ENCODE measurements around the gene IPO4.
A peak's percentile ranks its signal among the peaks of the same experiment; 100 is the strongest.

Gene IPO4

DNA sequence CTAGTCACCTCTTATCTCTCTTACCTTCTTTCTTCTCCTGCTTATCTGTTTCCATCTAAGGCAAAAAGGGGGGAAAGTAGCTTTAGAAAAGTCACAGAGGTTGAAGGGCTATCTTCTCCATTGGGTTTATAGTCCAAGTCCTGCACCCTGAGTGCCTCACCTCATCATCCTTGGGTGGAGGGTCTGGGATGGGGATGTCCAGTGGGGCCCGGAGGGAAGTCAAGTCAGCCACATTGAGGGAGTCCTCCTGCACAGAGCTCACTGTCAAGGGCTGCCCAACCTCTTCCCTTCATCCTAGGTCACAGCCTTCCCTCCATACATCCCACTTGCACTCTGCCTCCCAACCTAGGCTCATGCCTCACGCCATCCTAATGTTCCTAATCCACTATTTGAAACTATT lies 43.4 kb downstream of the IPO4 start:
- DNase-seq = no peak
- Mint-ChIP-seq H3K9me3 (no peaks in the 10 kb centered on the region), H3K27ac (peak overlapping the region; percentile 99), H3K36me3 (ENCODE audit: low read depth) (peaks cover 59% of the 10 kb centered on the region), H3K4me1 (peaks cover 68% of the 10 kb centered on the region), H3K27me3 (peaks cover 2% of the 10 kb centered on the region), H3K4me3 (peak overlapping the region; percentile 95)
- ATAC-seq = no peak

DNA sequence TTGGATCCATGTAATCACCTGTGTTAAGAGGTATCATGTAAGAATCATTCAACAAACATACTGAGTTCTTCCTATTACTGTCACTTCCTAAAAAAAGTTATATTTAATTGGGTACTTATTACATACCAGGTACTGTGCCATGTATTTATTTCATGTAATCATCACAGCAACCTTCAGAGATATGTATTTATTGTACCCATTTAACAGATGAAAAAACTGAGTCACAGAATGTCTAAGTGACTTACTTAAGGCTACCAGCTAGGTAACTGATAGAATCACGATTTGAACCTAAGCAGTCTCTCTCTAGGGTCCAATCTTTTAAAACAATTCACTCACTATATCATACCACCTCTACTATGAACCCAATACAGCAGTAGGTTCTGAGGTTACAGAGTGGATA lies 44.2 kb downstream of the IPO4 start:
- H3K4me3 Mint-ChIP-seq = peak overlapping the region; percentile 95
- H3K4me1 Mint-ChIP-seq = peaks cover 69% of the 10 kb centered on the region
- DNase-seq (no peak), ATAC-seq (no peak)
- peaks cover 2% of the 10 kb centered on the region for H3K27me3 Mint-ChIP-seq
- no peaks in the 10 kb centered on the region for H3K9me3 Mint-ChIP-seq
- H3K27ac Mint-ChIP-seq = peak overlapping the region; percentile 99
- peaks cover 60% of the 10 kb centered on the region for H3K36me3 Mint-ChIP-seq (ENCODE audit: low read depth)

DNA sequence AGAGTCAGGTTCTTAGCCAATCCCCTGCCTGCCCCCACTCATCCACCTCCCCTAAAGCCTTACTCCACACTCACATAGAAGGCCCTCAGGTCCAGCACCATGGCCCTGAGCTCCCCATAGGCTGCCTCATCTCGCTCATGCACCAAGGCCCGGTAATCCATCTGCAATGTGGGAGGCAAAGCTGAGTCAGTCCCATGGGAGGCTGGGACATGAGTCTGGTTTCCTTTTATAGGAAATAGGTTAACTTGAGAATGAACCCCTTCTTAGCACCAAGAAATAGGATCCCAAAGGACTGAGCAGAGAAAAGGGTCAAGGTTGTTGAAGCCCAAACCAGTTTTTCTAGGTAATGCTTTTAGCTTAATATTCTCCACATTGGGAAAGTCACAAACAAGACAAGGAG lies 45.1 kb downstream of the IPO4 start:
- peaks cover 2% of the 10 kb centered on the region for H3K27me3 Mint-ChIP-seq
- peak overlapping the region; percentile 10 for H3K4me3 Mint-ChIP-seq
- H3K9me3 Mint-ChIP-seq = no peaks in the 10 kb centered on the region
- peaks cover 69% of the 10 kb centered on the region for H3K4me1 Mint-ChIP-seq
- DNase-seq = no peak
- ATAC-seq = no peak
- peaks cover 62% of the 10 kb centered on the region for H3K36me3 Mint-ChIP-seq (ENCODE audit: low read depth)
- H3K27ac Mint-ChIP-seq = peak overlapping the region; percentile 99

DNA sequence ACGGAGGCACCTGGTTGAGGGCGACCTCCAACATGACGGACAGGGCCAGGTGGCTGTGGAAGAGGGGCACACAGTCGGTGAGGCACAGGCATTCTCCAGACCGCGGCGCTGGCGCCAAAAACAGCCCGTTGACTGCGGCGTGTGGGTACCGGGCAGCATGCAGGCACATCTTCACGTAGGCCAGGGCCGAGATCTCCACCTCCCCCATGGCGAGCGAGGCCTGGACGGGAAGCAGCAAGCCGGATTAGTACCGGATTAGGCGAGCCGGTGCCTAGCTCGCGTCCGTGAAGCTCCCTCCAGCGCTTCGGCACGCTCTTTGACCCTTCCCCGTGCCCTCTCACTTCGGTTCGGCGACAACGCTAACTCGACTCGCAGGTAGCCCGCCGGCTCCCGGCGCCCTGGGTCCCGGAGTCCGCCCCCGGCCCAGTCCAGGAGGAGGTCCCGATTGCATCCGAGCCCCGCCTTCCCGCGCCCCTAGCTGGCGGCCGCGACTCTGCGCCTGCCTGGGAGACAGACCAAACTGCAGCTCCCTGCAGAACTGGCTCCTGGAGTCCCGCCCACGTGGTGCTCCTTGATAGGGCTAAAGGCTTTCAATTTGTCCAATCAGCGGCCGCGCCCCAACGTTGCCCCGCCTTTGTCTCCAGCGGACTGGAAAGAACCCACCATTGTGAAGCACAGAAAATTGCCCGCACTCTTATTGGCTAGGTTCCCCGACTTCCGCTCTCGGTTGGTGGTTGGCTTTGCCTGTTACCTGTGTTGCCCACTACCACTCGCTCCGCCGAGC lies 47.3 kb downstream of the IPO4 start, which contains the start of gene EMC9:
TSS of gene EMC9 (minus strand) at position 495 of the 784 bp plus-strand sequence. CDS start at position 208, 287 bp downstream.
- DNase-seq (peak; percentile 99), ATAC-seq (peak; percentile 86)
- no peaks in the 10 kb centered on the region for H3K9me3 Mint-ChIP-seq
- peaks cover 2% of the 10 kb centered on the region for H3K27me3 Mint-ChIP-seq
- peak within 1 kb of the TSS; percentile 98 for H3K4me3 Mint-ChIP-seq
- peak within 1 kb of the TSS; percentile 93 for H3K27ac Mint-ChIP-seq
- H3K4me1 Mint-ChIP-seq = peaks cover 83% of the 10 kb centered on the region
- H3K36me3 Mint-ChIP-seq (ENCODE audit: low read depth) = peaks cover 76% of the 10 kb centered on the region

DNA sequence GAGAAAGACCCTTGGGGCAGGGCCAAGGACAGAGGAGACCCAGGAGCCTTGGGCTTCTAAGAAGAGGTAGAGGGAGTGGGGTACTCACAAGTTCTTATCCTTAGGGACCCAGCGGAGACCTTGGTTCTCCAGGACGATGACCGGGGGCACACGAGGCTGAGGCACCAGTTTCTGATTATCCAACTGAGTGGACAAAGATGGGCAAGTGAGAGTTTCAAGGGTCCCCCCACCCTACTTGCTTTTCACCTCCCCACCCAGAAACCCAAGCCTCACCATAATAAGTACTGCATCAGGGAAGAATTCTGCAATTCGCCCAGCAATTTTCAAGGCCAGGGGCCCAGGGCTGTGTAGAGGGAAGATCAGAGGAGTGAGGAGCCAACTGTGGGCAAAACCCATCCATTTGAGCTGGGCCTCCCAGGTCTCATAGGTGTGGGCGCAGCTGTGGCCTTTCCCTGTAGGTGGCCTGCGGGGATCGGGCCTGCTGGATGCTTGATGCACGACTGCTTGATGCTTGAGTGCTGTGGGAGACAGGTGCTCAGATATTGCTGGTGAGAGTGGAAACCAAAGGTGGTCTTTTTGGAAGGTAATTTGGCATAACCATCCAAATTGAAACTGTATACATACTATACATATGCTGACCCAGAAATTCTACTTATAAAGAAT lies 49.2 kb downstream of the IPO4 start:
- peaks cover 2% of the 10 kb centered on the region for H3K27me3 Mint-ChIP-seq
- H3K4me1 Mint-ChIP-seq = peaks cover 73% of the 10 kb centered on the region
- ATAC-seq = no peak
- peak overlapping the region; percentile 98 for H3K4me3 Mint-ChIP-seq
- DNase-seq = no peak
- H3K9me3 Mint-ChIP-seq = no peaks in the 10 kb centered on the region
- peaks cover 59% of the 10 kb centered on the region for H3K36me3 Mint-ChIP-seq (ENCODE audit: low read depth)
- peak overlapping the region; percentile 38 for H3K27ac Mint-ChIP-seq

DNA sequence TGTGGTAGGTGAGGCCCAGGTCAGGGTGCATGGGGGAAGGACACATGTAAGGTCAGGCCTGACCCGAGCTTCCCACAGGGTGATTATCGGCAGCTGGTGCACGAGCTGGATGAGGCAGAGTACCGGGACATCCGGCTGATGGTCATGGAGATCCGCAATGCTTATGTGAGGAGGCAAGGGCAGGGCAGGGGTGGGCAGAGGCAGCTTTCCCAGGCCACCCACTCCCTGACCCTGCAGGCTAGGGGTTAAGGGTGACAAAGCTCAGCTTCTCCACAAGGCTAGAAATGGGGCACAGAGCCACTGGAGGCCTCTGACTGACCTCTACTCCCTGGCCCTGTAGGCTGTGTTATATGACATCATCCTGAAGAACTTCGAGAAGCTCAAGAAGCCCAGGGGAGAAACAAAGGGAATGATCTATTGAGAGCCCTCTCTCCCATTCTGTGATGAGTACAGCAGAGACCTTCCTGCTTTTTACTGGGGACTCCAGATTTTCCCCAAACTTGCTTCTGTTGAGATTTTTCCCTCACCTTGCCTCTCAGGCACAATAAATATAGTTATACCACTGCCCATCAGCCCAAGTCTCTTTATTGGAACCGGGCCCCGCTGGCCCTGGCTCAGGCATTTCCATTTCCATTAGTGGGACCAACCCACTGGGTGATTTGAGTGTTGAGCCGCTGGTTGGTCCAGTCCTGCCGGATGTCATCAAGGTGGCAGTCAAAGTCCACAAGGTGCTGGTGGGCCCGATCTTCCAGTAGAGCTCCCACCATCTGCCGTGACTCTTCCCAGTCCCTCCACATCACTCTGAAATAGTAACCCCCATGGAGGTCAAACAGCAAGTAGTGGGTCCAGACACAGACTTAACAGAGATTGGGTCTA lies 50.0 kb downstream of the IPO4 start:
- H3K27ac Mint-ChIP-seq = peak overlapping the region; percentile 77
- peaks cover 51% of the 10 kb centered on the region for H3K36me3 Mint-ChIP-seq (ENCODE audit: low read depth)
- peaks cover 66% of the 10 kb centered on the region for H3K4me1 Mint-ChIP-seq
- H3K9me3 Mint-ChIP-seq = no peaks in the 10 kb centered on the region
- DNase-seq (no peak), ATAC-seq (no peak)
- H3K27me3 Mint-ChIP-seq = peaks cover 2% of the 10 kb centered on the region
- H3K4me3 Mint-ChIP-seq = peak overlapping the region; percentile 98

DNA sequence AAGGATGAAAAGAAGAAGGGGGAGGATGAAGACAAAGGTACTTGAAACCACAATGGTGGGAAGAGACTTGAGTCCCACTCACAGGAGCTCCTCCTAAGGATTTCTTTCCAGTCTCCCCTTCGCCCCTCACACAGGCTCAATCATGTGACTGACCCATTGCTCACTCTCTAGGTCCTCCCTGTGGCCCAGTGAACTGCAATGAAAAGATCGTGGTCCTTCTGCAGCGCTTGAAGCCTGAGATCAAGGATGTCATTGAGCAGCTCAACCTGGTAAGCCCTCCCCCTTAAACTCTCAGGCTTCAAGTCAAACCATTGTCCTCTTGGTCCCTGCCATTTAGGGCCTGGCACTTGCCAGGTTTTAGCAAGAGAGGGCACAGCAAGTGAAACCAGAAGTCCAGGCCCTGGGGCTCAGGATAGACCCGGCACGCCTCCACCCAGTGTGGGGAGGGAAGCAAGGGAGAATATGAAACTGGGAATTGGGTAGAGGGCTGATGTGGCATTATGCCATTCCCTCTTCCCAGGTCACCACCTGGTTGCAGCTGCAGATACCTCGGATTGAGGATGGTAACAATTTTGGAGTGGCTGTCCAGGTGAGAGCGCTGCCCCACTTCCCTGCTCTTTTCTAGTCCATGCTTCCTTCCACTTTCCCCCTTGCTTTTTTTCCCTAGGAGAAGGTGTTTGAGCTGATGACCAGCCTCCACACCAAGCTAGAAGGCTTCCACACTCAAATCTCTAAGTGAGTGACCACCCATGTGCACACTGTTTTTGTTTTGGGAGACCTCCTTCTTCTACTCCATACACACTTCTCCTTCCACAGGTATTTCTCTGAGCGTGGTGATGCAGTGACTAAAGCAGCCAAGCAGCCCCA lies 50.9 kb downstream of the IPO4 start:
- peak overlapping the region; percentile 98 for H3K4me3 Mint-ChIP-seq
- DNase-seq = no peak
- H3K4me1 Mint-ChIP-seq = peaks cover 62% of the 10 kb centered on the region
- no peaks in the 10 kb centered on the region for H3K9me3 Mint-ChIP-seq
- H3K36me3 Mint-ChIP-seq (ENCODE audit: low read depth) = peaks cover 46% of the 10 kb centered on the region
- no peak for ATAC-seq
- H3K27me3 Mint-ChIP-seq = peaks cover 2% of the 10 kb centered on the region
- H3K27ac Mint-ChIP-seq = peak overlapping the region; percentile 90

DNA sequence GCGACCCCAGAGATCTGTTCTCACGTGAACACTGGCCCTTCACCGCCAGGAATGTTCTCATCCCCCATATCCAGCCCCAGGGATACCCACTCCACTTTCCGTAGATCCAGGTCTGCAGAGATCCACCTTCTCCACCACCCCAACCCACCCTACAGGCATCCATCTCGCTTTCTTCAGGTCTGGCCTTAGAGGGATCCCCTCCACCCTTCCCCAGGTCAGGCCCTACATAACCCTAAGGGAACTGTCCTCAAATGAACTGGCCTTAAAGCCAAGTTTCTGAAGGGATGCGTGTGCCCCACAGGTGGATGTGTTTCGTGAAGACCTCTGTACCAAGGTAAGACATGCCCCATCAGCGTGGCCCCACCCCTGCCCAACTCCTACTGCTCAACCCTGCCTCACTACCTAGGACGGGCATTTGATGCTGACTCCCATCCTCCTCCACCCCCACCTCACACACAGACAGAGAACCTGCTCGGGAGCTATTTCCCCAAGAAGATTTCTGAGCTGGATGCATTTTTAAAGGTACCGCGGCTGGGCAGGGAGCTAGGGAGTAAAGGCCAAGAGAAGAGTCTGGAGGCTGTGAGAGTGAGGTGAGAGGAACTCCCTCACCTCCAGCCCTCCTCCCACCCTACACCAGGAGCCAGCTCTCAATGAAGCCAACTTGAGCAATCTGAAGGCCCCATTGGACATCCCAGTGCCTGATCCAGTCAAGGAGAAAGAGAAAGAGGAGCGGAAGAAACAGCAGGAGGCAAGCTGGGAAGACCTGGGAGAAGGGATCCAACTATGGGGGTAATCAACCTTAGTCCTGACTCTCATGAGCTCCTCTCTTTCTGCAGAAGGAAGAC lies 51.7 kb downstream of the IPO4 start:
- DNase-seq (no peak), ATAC-seq (no peak)
- H3K4me3 Mint-ChIP-seq = peak overlapping the region; percentile 98
- no peaks in the 10 kb centered on the region for H3K9me3 Mint-ChIP-seq
- H3K27me3 Mint-ChIP-seq = peaks cover 2% of the 10 kb centered on the region
- H3K4me1 Mint-ChIP-seq = peaks cover 64% of the 10 kb centered on the region
- H3K36me3 Mint-ChIP-seq (ENCODE audit: low read depth) = peaks cover 42% of the 10 kb centered on the region
- peak overlapping the region; percentile 90 for H3K27ac Mint-ChIP-seq

DNA sequence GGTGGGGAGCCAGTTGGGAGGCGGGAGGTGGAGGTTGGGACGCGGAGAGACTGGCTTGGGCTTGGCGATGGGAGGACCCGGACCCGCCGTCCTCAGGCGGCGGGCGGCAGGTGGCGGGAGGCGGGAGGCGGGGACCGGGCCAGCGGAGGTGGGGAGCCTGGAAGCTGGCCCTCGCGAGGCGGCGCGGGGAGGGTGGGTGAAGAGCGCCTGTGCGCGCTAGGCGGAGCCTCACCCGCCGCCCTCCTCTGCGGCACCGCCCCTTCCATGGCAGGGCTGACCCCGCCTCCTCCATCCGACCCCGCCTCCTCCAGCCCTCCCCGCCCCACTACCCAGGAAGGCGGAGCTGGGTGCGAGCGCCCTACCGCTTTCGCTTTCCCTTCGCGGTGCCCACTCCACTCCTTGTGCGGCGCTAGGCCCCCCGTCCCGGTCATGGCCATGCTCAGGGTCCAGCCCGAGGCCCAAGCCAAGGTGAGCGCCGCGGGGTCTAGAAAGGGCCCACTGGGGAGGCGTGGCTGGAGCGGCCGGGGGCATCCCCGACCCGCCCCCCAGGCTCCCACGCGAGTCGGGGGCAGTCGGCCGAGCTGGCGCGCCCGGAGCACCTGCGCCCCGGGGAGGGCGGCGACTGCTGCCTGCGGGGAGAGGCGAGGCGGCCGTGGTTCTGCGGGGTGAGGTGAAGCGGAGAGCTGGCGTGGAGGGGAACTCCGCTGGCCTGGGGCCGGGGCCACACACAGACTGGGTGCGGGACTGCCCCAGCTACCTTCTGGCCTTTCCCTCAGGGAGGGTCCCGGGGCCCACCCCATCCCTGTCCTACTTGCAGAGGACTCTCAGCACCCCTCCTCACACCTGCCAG lies 52.6 kb downstream of the IPO4 start, which contains the start of gene PSME1:
TSS of gene PSME1 (plus strand) at position 361 of the 850 bp plus-strand sequence. CDS start at position 430, 69 bp downstream.
- Mint-ChIP-seq H3K4me3 (peak within 1 kb of the TSS; percentile 98), H3K27ac (peak within 1 kb of the TSS; percentile 90), H3K36me3 (ENCODE audit: low read depth) (peaks cover 39% of the 10 kb centered on the region), H3K4me1 (peaks cover 62% of the 10 kb centered on the region), H3K9me3 (no peaks in the 10 kb centered on the region), H3K27me3 (no peaks in the 10 kb centered on the region)
- DNase-seq (peak; percentile 96), ATAC-seq (peak; percentile 87)

DNA sequence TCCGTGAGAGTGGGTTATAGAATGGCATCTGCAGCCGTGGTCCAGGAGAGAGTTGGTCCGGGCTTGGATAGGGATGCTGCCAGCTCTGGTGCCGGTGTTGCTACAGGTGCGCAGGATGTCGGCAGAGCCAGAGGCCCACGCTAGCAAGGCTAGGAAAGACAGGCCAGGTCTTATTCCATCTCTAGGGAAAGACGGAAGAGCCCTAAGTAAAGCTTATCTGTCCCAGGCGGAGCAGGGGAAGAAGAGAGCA lies 53.1 kb downstream of the IPO4 start:
- Mint-ChIP-seq H3K4me3 (peak overlapping the region; percentile 98), H3K4me1 (peaks cover 58% of the 10 kb centered on the region), H3K9me3 (no peaks in the 10 kb centered on the region), H3K27me3 (no peaks in the 10 kb centered on the region), H3K36me3 (ENCODE audit: low read depth) (peaks cover 34% of the 10 kb centered on the region), H3K27ac (peak overlapping the region; percentile 89)
- DNase-seq (no peak), ATAC-seq (no peak)

DNA sequence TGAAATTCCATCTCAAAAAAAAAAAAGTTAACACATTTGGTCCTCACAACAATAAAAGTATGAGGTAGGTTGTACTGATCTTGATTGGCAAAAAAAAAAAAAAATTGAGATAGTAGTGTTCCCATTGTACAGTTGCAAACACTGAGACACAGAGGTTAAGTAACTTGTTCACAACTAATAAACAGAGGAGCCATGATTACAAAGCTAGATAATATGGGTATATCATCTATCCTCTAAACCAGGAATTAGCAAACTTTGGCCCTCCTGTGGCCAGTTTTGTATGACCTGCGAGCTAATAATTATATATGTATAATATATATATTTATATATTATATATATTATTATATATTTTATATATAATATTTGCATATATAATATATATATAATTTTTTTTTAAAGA lies 54.9 kb downstream of the IPO4 start:
- ATAC-seq = no peak
- Mint-ChIP-seq H3K36me3 (ENCODE audit: low read depth) (peaks cover 19% of the 10 kb centered on the region), H3K27ac (no peak overlapping the region), H3K4me3 (no peak overlapping the region), H3K9me3 (no peaks in the 10 kb centered on the region), H3K4me1 (peaks cover 44% of the 10 kb centered on the region), H3K27me3 (no peaks in the 10 kb centered on the region)
- no peak for DNase-seq

DNA sequence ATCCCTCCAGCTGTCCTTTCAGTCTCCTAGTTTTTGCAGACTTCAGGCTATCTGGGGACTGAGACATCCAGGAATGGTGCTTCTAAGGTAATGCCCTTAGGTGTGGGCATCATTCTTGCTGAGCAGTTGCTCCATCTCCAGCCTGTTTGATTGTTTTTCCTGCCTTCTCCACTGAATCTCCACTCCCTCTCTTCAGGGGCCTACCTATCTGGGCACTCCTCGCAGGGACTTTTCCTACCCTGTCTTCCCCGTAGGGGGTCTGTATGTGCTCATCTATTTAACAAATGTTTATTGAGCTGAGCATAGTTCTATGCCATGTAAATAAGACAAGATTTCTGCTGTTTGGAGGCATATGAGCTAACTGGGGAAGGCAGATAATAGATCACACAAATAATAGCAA lies 55.6 kb downstream of the IPO4 start:
- no peak for DNase-seq
- H3K36me3 Mint-ChIP-seq (ENCODE audit: low read depth) = peaks cover 12% of the 10 kb centered on the region
- H3K9me3 Mint-ChIP-seq = no peaks in the 10 kb centered on the region
- ATAC-seq = no peak
- no peaks in the 10 kb centered on the region for H3K27me3 Mint-ChIP-seq
- peaks cover 37% of the 10 kb centered on the region for H3K4me1 Mint-ChIP-seq
- peak overlapping the region; percentile 80 for H3K27ac Mint-ChIP-seq
- no peak overlapping the region for H3K4me3 Mint-ChIP-seq
